ENCODE measurements around the gene RTL10. TPM values are rescaled to one million over a fixed set of nuclear protein-coding genes. Genes with fewer than 3 reads are reported as not detected.
A peak's percentile ranks its signal among the peaks of the same experiment; 100 is the strongest.

RTL10 gene
- total and polyA plus RNA-seq, 2 of the 13 experiments (the other 11 are each of a cell fraction or from before 2014, with no cell fraction given) = 14.1 to 15.8 TPM

- TF ChIP-seq, protein P1, sequence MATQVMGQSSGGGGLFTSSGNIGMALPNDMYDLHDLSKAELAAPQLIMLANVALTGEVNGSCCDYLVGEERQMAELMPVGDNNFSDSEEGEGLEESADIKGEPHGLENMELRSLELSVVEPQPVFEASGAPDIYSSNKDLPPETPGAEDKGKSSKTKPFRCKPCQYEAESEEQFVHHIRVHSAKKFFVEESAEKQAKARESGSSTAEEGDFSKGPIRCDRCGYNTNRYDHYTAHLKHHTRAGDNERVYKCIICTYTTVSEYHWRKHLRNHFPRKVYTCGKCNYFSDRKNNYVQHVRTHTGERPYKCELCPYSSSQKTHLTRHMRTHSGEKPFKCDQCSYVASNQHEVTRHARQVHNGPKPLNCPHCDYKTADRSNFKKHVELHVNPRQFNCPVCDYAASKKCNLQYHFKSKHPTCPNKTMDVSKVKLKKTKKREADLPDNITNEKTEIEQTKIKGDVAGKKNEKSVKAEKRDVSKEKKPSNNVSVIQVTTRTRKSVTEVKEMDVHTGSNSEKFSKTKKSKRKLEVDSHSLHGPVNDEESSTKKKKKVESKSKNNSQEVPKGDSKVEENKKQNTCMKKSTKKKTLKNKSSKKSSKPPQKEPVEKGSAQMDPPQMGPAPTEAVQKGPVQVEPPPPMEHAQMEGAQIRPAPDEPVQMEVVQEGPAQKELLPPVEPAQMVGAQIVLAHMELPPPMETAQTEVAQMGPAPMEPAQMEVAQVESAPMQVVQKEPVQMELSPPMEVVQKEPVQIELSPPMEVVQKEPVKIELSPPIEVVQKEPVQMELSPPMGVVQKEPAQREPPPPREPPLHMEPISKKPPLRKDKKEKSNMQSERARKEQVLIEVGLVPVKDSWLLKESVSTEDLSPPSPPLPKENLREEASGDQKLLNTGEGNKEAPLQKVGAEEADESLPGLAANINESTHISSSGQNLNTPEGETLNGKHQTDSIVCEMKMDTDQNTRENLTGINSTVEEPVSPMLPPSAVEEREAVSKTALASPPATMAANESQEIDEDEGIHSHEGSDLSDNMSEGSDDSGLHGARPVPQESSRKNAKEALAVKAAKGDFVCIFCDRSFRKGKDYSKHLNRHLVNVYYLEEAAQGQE (IDR thresholded peaks at IDR 0.05; ENCODE audit: borderline replicate concordance in 1 of 2, low read depth in 1 of 2, low read length in 2 of 2) = 0 out of 4 replicates have a peak, but pooled peaks of 1 of the 2 experiments have one; percentile 45
- TF ChIP-seq KDM5A (IDR thresholded peaks at IDR 0.05; ENCODE audit: borderline replicate concordance, low read length) = no peak
- TF ChIP-seq REL (CRISPR knock-in tag; conservative IDR thresholded peaks at IDR 0.05) = peak; percentile 98
- 0 out of 2 replicates have a peak, but pooled peaks have one; percentile 62 for TF ChIP-seq ZFYVE20 (CRISPR knock-in tag; IDR thresholded peaks at IDR 0.05; ENCODE audit: borderline replicate concordance, low read depth)
- TF ChIP-seq, protein P2, sequence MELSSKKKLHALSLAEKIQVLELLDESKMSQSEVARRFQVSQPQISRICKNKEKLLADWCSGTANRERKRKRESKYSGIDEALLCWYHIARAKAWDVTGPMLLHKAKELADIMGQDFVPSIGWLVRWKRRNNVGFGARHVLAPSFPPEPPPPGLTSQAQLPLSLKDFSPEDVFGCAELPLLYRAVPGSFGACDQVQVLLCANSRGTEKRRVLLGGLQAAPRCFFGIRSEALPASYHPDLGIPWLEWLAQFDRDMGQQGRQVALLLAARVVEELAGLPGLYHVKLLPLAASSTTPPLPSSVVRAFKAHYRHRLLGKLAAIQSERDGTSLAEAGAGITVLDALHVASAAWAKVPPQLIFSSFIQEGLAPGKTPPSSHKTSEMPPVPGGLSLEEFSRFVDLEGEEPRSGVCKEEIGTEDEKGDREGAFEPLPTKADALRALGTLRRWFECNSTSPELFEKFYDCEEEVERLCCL (CRISPR knock-in tag; IDR thresholded peaks at IDR 0.05; ENCODE audit: borderline replicate concordance) = peak; percentile 68; the same call in 1 of the 2 replicates
- TF ChIP-seq MATR3 (CRISPR knock-in tag; IDR thresholded peaks at IDR 0.05) = no peak
- peak; percentile 90 for TF ChIP-seq ETS1 (CRISPR knock-in tag; IDR thresholded peaks at IDR 0.05)
- peak; percentile 71 for TF ChIP-seq ZNF329 (CRISPR knock-in tag; IDR thresholded peaks at IDR 0.05; ENCODE audit: low read depth)
- 0 out of 2 replicates have a peak, but pooled peaks have one; percentile 51 for TF ChIP-seq ZKSCAN5 (CRISPR knock-in tag; IDR thresholded peaks at IDR 0.05)
- TF ChIP-seq ZNF468 (CRISPR knock-in tag; IDR thresholded peaks at IDR 0.05) = peak; percentile 96; the same call in 1 of the 2 replicates
- peak; percentile 70; the same call in 1 of the 2 replicates for TF ChIP-seq GATA4 (IDR thresholded peaks at IDR 0.05; ENCODE audit: borderline replicate concordance, low read depth)
- TF ChIP-seq ZNF891 (CRISPR knock-in tag; IDR thresholded peaks at IDR 0.05) = no peak; the same call in 1 of the 2 replicates
- peak; percentile 61 for TF ChIP-seq MEF2D (CRISPR knock-in tag; IDR thresholded peaks at IDR 0.05)
- peak; percentile 86 for TF ChIP-seq ZNF639 (CRISPR knock-in tag; conservative IDR thresholded peaks at IDR 0.05)
- no peak for TF ChIP-seq ZMYM2 (CRISPR knock-in tag; IDR thresholded peaks at IDR 0.05)
- peak; percentile 92; the same call in 1 of the 2 replicates for TF ChIP-seq PAX8 (CRISPR knock-in tag; IDR thresholded peaks at IDR 0.05; ENCODE audit: borderline replicate concordance)
- TF ChIP-seq TP53 (CRISPR knock-in tag; conservative IDR thresholded peaks at IDR 0.05) = 0 out of 2 replicates have a peak, but pooled peaks have one; percentile 28
- TF ChIP-seq, protein P3, sequence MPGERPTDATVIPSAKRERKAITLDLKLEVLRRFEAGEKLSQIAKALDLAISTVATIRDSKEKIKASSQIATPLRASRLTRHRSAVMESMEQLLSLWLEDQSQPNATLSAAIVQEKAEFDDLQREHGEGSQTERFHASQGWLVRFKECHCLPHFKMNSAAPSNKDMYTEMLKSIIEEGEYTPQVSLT (CRISPR knock-in tag; IDR thresholded peaks at IDR 0.05; ENCODE audit: borderline replicate concordance, low read depth) = no peak; the same call in 1 of the 2 replicates
- no peak for TF ChIP-seq ARNT (IDR thresholded peaks at IDR 0.05)
Measured at GRCh38 chr22:19854778-19855503, at the start of gene RTL10, which contains the start of gene GNB1L (continued).

All from HepG2 (cell line).